ENCODE results near the gene DDX20.

The DDX20 gene

GRCh38 chr1:111755331-111756123, at the start of gene DDX20:
Gene DDX20, plus strand, starts transcription at chr1:111755901. Its CDS starts 24 bp downstream, at chr1:111755925.
- DNase-seq (ENCODE audit: low read depth in 2 of 2), result peak; percentile 80 to 90

- no peak for DNase-seq (ENCODE audit: low read depth in 2 of 2)
These were observed 48.8 kb upstream of the DDX20 start for GRCh38 chr1:111706921-111707320.

GRCh38 chr1:111707906-111708305, 47.8 kb upstream of the DDX20 start:
- DNase-seq (ENCODE audit: low read depth in 2 of 2), result no peak

GRCh38 chr1:111709986-111710385, 45.7 kb upstream of the DDX20 start:
- no peak for DNase-seq (ENCODE audit: low read depth in 2 of 2)

GRCh38 chr1:111716333-111716732, 39.4 kb upstream of the DDX20 start:
- DNase-seq (ENCODE audit: low read depth in 2 of 2), result no peak

- no peak for DNase-seq (ENCODE audit: low read depth in 2 of 2)
These were observed 38.3 kb upstream of the DDX20 start for GRCh38 chr1:111717450-111717849.

GRCh38 chr1:111719135-111719534, 36.6 kb upstream of the DDX20 start:
- DNase-seq (ENCODE audit: low read depth in 2 of 2), result no peak

- no peak for DNase-seq (ENCODE audit: low read depth in 2 of 2)
These were observed 36.0 kb upstream of the DDX20 start for GRCh38 chr1:111719674-111720132.

GRCh38 chr1:111720274-111720976, 35.3 kb upstream of the DDX20 start:
- no peak for DNase-seq (ENCODE audit: low read depth in 2 of 2)

- DNase-seq (ENCODE audit: low read depth in 2 of 2), result no peak
These were observed 34.5 kb upstream of the DDX20 start for GRCh38 chr1:111720977-111721786.

- no peak for DNase-seq (ENCODE audit: low read depth in 2 of 2)
These were observed 32.5 kb upstream of the DDX20 start for GRCh38 chr1:111723091-111723806.

- DNase-seq (ENCODE audit: low read depth in 2 of 2), result no peak
These were observed 31.8 kb upstream of the DDX20 start for GRCh38 chr1:111723871-111724270.

- no peak for DNase-seq (ENCODE audit: low read depth in 2 of 2)
These were observed 30.5 kb upstream of the DDX20 start for GRCh38 chr1:111725192-111725591.

GRCh38 chr1:111727056-111727455, 28.6 kb upstream of the DDX20 start:
- no peak for DNase-seq (ENCODE audit: low read depth in 2 of 2)

- DNase-seq (ENCODE audit: low read depth in 2 of 2), result no peak
These were observed 26.3 kb upstream of the DDX20 start for GRCh38 chr1:111729271-111729921.

GRCh38 chr1:111729946-111730681, 25.6 kb upstream of the DDX20 start:
- DNase-seq (ENCODE audit: low read depth in 2 of 2), result no peak

- no peak for DNase-seq (ENCODE audit: low read depth in 2 of 2)
These were observed 25.0 kb upstream of the DDX20 start for GRCh38 chr1:111730706-111731105.

- no peak for DNase-seq (ENCODE audit: low read depth in 2 of 2)
These were observed 23.7 kb upstream of the DDX20 start for GRCh38 chr1:111731956-111732355.

GRCh38 chr1:111732718-111733117, 23.0 kb upstream of the DDX20 start:
- no peak for DNase-seq (ENCODE audit: low read depth in 2 of 2)
